Adrenal gland (tissue), 12 donors: ENCODE results near the gene FBLIM1. TPM values are rescaled to one million over a fixed set of nuclear protein-coding genes. Genes with fewer than 3 reads are reported as not detected.

Experiments used
- DNase-seq, 7 donors: peaks; one replicate each; pipeline ENCODE4 v3.0.0-alpha.2; 2019 to 2020
- H3K27ac ChIP-seq, 5 donors: fragments of 200-600 bp; sonication (generic) in 4 of 5; 1 replicate in 3 of 5; 2 replicates in 2 of 5; pipeline versions ENCODE4 v1.5.1 to v1.8.0; 2016 to 2020; ENCODE audit warnings: mild to moderate bottlenecking in 1 of 5
- H3K27me3 ChIP-seq: fragments of 200-600 bp; 2 replicates; pipeline ENCODE4 v1.8.0; 2021
- H3K36me3 ChIP-seq, 2 donors: fragments of 200-600 bp; replicated peaks in 1 of 2; 1 replicate in 1 of 2; 2 replicates in 1 of 2; pipeline versions ENCODE4 v1.5.1 to v1.8.0; 2018 to 2022
- H3K4me1 ChIP-seq, 2 donors: fragments of 200-600 bp; replicated peaks in 1 of 2; 1 replicate in 1 of 2; 2 replicates in 1 of 2; pipeline versions ENCODE4 v1.5.1 to v1.8.0; 2018 to 2021
- H3K4me3 ChIP-seq, 4 donors: fragments of 200-600 bp; sonication (generic) in 3 of 4; one replicate each; pipeline ENCODE4 v1.5.1; 2016 to 2018
- H3K9me3 ChIP-seq, 3 donors: fragments of 200-600 bp; sonication (generic) in 1 of 3; replicated peaks in 1 of 3; 1 replicate in 2 of 3; 2 replicates in 1 of 3; pipeline versions ENCODE4 v1.5.1 to v1.8.0; 2016 to 2021
- CTCF ChIP-seq, 6 experiments: fragments of 450-650 bp in 4 of 6; fragments of 200-600 bp in 2 of 6; sonication (generic) in 1 of 6; IDR thresholded peaks; 1 replicate in 5 of 6; 2 replicates in 1 of 6; pipeline versions ENCODE4 v1.5.1 to v1.8.0; 2016 to 2021; ENCODE audit warnings: antibody characterized with exemption in 6 of 6, mild to moderate bottlenecking in 2 of 6, moderate library complexity in 1 of 6
- POLR2A ChIP-seq, 2 donors: fragments of 450-650 bp; IDR thresholded peaks; one replicate each; pipeline ENCODE4 v1.6.1; 2017; ENCODE audit warnings: antibody characterized with exemption in 2 of 2, mild to moderate bottlenecking in 2 of 2, moderate library complexity in 1 of 2
- WGBS, 4 donors: extraction: QIAGEN DNeasy Blood & Tissue Kit in 2 of 4; methylation state at CpG; one replicate each; pipeline versions ENCODE4 v1.1.5 to v1.1.7; 2013 to 2017; 5-methylcytosine and 5-hydroxymethylcytosine counted together
- intact Hi-C, 2 donors: fragments of 100-400 bp; cut with DNase I; formaldehyde crosslinking; loops; one replicate each; pipeline versions ENCODE4 v1.14.1 to v1.15.0; 2022 to 2023
- polyA plus RNA-seq, 3 donors: library from polyadenylated mRNA; stranded (reverse); fragments of 200-250 nt in 2 of 3; fragments of 350-450 nt in 1 of 3; fragmentation: Illumina TruSeq in 1 of 3; extraction: RNeasy Lipid Tissue Mini Kit (QIAGEN cat#74804) in 1 of 3; gene quantifications; one replicate each; pipeline ENCODE4 v1.2.3, GENCODE V29; 2013 to 2014
- total RNA-seq, 9 donors: library from RNA; depleted of rRNA in 4 of 9; stranded (reverse); fragments of >200 nt in 4 of 9; fragments of 120-200 nt in 1 of 9; fragmentation: NEBNext Ultra II Directional in 1 of 9; extraction: Animal tissue kit (Norgen Biotek cat#: 25700) in 1 of 9; gene quantifications; one replicate each; pipeline versions ENCODE4 v1.1.0 to v1.2.4, GENCODE V29; 2013 to 2023
- donor health status: healthy with polysubstance abuse.
- donor health status: Bipolar disorder and iron deficiency.
- donor health status: DM: yes; HTN: yes; CAD: no.
- donor health status: DM: no; HTN: no; CAD: no.
- donor health status: DM: no; HTN: no; CAD: no.
- donor health status: DM: yes; HTN: yes; CAD: no.

The FBLIM1 gene
- total and polyA plus RNA-seq, 12 donors = 4.0 to 103 (median 44.4) TPM

GRCh38 chr1:15799004-15799867, 40.6 kb downstream of the FBLIM1 start:
- intact Hi-C loops = no loop called here
- Histone ChIP-seq H3K9me3 (no peaks in the 10 kb centered on the region), H3K4me3 (no peak overlapping the region), H3K36me3 (no peaks in the 10 kb centered on the region), H3K4me1 (peaks cover 31 to 37% of the 10 kb centered on the region in 2 donors), H3K27me3 (no peaks in the 10 kb centered on the region), H3K27ac (peak overlapping the region in 4 of 5 donors; percentile 31 to 88 (median 52))
- peak in 6 of 7 donors; percentile 80 to 91 (median 86) for DNase-seq
- WGBS, 4 donors = 32 to 60% (median 47%) methylated on average over 6 to 9 of the region's 9 CpGs
- no peak for TF ChIP-seq POLR2A (IDR thresholded peaks at IDR 0.05)

- WGBS, 4 donors = 32 to 50% (median 43%) methylated on average over 13 to 22 of the region's 22 CpGs
- intact Hi-C loops = loop anchor here in 1 of 2 donors (5.0 kb wide), 1 partner anchor 192 kb away; no protein-coding TSS in a partner anchor
- Histone ChIP-seq H3K27me3 (no peaks in the 10 kb centered on the region), H3K36me3 (no peaks in the 10 kb centered on the region), H3K4me3 (no peak overlapping the region), H3K4me1 (peaks cover 30 to 37% of the 10 kb centered on the region in 2 donors), H3K9me3 (no peaks in the 10 kb centered on the region), H3K27ac (peak overlapping the region in 4 of 5 donors; percentile 31 to 88 (median 52))
- peak; percentile 63 to 86 (median 79) for DNase-seq
- no peak for TF ChIP-seq CTCF (IDR thresholded peaks at IDR 0.05)
- TF ChIP-seq POLR2A (IDR thresholded peaks at IDR 0.05) = no peak
Measured at GRCh38 chr1:15799928-15800835, 41.6 kb downstream of the FBLIM1 start.

GRCh38 chr1:15802234-15802965, 43.8 kb downstream of the FBLIM1 start:
- H3K4me1 ChIP-seq = peaks cover 15 to 20% of the 10 kb centered on the region in 2 donors
- H3K27ac ChIP-seq = no peak overlapping the region
- no peaks in the 10 kb centered on the region for H3K9me3 ChIP-seq
- TF ChIP-seq POLR2A (IDR thresholded peaks at IDR 0.05) (no peak), CTCF (IDR thresholded peaks at IDR 0.05) (no peak)
- no peak for DNase-seq
- WGBS, 4 donors = 84 to 90% (median 88%) methylated on average over 17 of the region's 17 CpGs
- no peaks in the 10 kb centered on the region for H3K36me3 ChIP-seq
- H3K27me3 ChIP-seq = no peaks in the 10 kb centered on the region
- intact Hi-C loops = loop anchor here in 1 of 2 donors (5.0 kb wide), 1 partner anchor 190 kb away; no protein-coding TSS in a partner anchor
- no peak overlapping the region for H3K4me3 ChIP-seq

- intact Hi-C loops = loop anchor here in 1 of 2 donors (5.0 kb wide), 1 partner anchor 189 kb away; no protein-coding TSS in a partner anchor
- TF ChIP-seq POLR2A (IDR thresholded peaks at IDR 0.05) (no peak), CTCF (IDR thresholded peaks at IDR 0.05) (peak; percentile 5 to 43 (median 40))
- no peak for DNase-seq
- no peak overlapping the region for H3K27ac ChIP-seq
- H3K4me1 ChIP-seq = peaks cover 15 to 20% of the 10 kb centered on the region in 2 donors
- WGBS, 4 donors = 35 to 37% (median 35%) methylated on average over 4 of the region's 4 CpGs
- H3K9me3 ChIP-seq = no peaks in the 10 kb centered on the region
- H3K4me3 ChIP-seq = no peak overlapping the region
- H3K27me3 ChIP-seq = no peaks in the 10 kb centered on the region
- H3K36me3 ChIP-seq = no peaks in the 10 kb centered on the region
Measured at GRCh38 chr1:15803380-15803779, 44.8 kb downstream of the FBLIM1 start.
